GM23338 (cell line): ENCODE data around the gene ATP8B4. TPM values are rescaled to one million over a fixed set of nuclear protein-coding genes. Genes with fewer than 3 reads are reported as not detected.

ENCODE experiments used
- ATAC-seq: fragments of 200-7000 bp; cut with Tn5 transposase; 3 replicates; pipeline ENCODE4 v1.9.1; 2020
- DNase-seq: peaks from one replicate; pipeline ENCODE4 v3.0.0-alpha.2; 2015; ENCODE audit warnings: low spot score
- H2AFZ ChIP-seq: fragments of 200-600 bp; sonication (generic); 2 replicates; pipeline ENCODE4 v1.8.0; 2016; ENCODE audit warnings: antibody characterized with exemption, mild to moderate bottlenecking, moderate library complexity
- H3F3A ChIP-seq: fragments of 200-600 bp; sonication (generic); replicated peaks from 2 replicates; pipeline ENCODE4 v1.8.0; 2017; ENCODE audit warnings: antibody characterized with exemption, mixed run types, low read depth
- H3K27ac ChIP-seq: fragments of 200-600 bp; sonication (generic); 2 replicates; pipeline ENCODE4 v1.6.1; 2016; ENCODE audit warnings: low read depth
- H3K27me3 ChIP-seq: fragments of 200-600 bp; sonication (generic); 2 replicates; pipeline ENCODE4 v1.8.0; 2016; ENCODE audit warnings: mild to moderate bottlenecking, mixed run types, moderate library complexity; ENCODE audit not compliant: insufficient read depth
- H3K36me3 ChIP-seq: fragments of 200-600 bp; sonication (generic); 2 replicates; pipeline ENCODE4 v1.8.0; 2016; ENCODE audit warnings: mild to moderate bottlenecking; ENCODE audit not compliant: insufficient read depth
- H3K4me1 ChIP-seq: fragments of 200-600 bp; sonication (generic); 2 replicates; pipeline ENCODE4 v1.8.0; 2016; ENCODE audit warnings: mild to moderate bottlenecking, moderate library complexity; ENCODE audit not compliant: insufficient read depth
- H3K4me2 ChIP-seq: fragments of 200-600 bp; sonication (generic); 2 replicates; pipeline ENCODE4 v1.7.1; 2017; ENCODE audit warnings: mixed run types
- H3K4me3 ChIP-seq: fragments of 200-600 bp; sonication (generic); 2 replicates; pipeline ENCODE4 v1.6.1; 2016; ENCODE audit warnings: mixed run types
- H3K79me2 ChIP-seq: fragments of 200-600 bp; sonication (generic); replicated peaks from 2 replicates; pipeline ENCODE4 v1.8.0; 2017; ENCODE audit warnings: mild to moderate bottlenecking; ENCODE audit not compliant: insufficient read depth
- H3K9me2 ChIP-seq: fragments of 200-600 bp; sonication (generic); 2 replicates; pipeline ENCODE4 v1.8.0; 2017; ENCODE audit not compliant: insufficient read depth
- H4K20me1 ChIP-seq: fragments of 200-600 bp; sonication (generic); replicated peaks from 2 replicates; pipeline ENCODE4 v1.8.0; 2017; ENCODE audit warnings: mild to moderate bottlenecking; ENCODE audit not compliant: insufficient read depth
- H3K27ac Mint-ChIP-seq: 2 replicates; pipeline ENCODE4 v1.8.0; 2020; ENCODE audit warnings: inconsistent platforms, mild to moderate bottlenecking, moderate library complexity, mixed read lengths
- H3K27me3 Mint-ChIP-seq: 3 replicates; pipeline ENCODE4 v1.8.0; 2022; ENCODE audit warnings: low read depth, mild to moderate bottlenecking, moderate library complexity, mixed read lengths, inconsistent platforms; ENCODE audit not compliant: insufficient read depth, poor library complexity
- H3K36me3 Mint-ChIP-seq: 3 replicates; pipeline ENCODE4 v1.8.0; 2021; ENCODE audit warnings: low read depth, mild to moderate bottlenecking, inconsistent platforms, moderate library complexity, mixed read lengths
- H3K4me1 Mint-ChIP-seq: 3 replicates; pipeline ENCODE4 v1.8.0; 2020; ENCODE audit warnings: mild to moderate bottlenecking, inconsistent platforms, mixed read lengths
- H3K4me3 Mint-ChIP-seq: 3 replicates; pipeline ENCODE4 v1.8.0; 2021; ENCODE audit warnings: moderate library complexity, mild to moderate bottlenecking, inconsistent platforms, mixed read lengths
- H3K9me3 Mint-ChIP-seq: 3 replicates; pipeline ENCODE4 v1.8.0; 2020; ENCODE audit warnings: moderate library complexity, mild to moderate bottlenecking, inconsistent platforms, mixed read lengths
- CREB1 ChIP-seq: fragments of 250-450 bp; sonication (Bioruptor Pico); IDR thresholded peaks from 2 replicates; pipeline ENCODE4 v1.5.0; 2020; ENCODE audit warnings: low read depth, mild to moderate bottlenecking, moderate library complexity
- CTCF ChIP-seq, 2 experiments: fragments of 200-600 bp in 1 of 2; sonication (generic) in 1 of 2; conservative IDR thresholded peaks; 2 replicates each; pipeline versions ENCODE4 v1.5.1 to v1.6.1; 2016 to 2017; ENCODE audit warnings: antibody characterized with exemption in 2 of 2, low read depth in 2 of 2, mild to moderate bottlenecking in 2 of 2, moderate library complexity in 1 of 2
- EZH2 ChIP-seq: fragments of 200-600 bp; sonication (generic); IDR thresholded peaks from one replicate; pipeline ENCODE4 v1.8.0; 2017; ENCODE audit warnings: antibody characterized with exemption, mild to moderate bottlenecking, low read depth; ENCODE audit not compliant: unreplicated experiment
- EZH2phosphoT487 ChIP-seq: fragments of 200-600 bp; sonication (generic); IDR thresholded peaks from one replicate; pipeline ENCODE4 v1.8.1; 2018; ENCODE audit warnings: antibody characterized with exemption; ENCODE audit not compliant: unreplicated experiment
- JUNB ChIP-seq: IDR thresholded peaks from one replicate; pipeline ENCODE4 v1.6.1; 2016; ENCODE audit warnings: antibody characterized with exemption; ENCODE audit not compliant: unreplicated experiment
- NANOG ChIP-seq: IDR thresholded peaks from 2 replicates; pipeline ENCODE4 v1.6.1; 2016; ENCODE audit warnings: antibody characterized with exemption, borderline replicate concordance
- POLR2AphosphoS5 ChIP-seq: IDR thresholded peaks from 2 replicates; pipeline ENCODE4 v1.6.1; 2016; ENCODE audit warnings: antibody characterized with exemption, low read depth
- REST ChIP-seq: IDR thresholded peaks from one replicate; pipeline ENCODE4 v1.6.1; 2018; ENCODE audit warnings: antibody characterized with exemption; ENCODE audit not compliant: unreplicated experiment
- STAT1 ChIP-seq: IDR thresholded peaks from one replicate; pipeline ENCODE4 v1.6.1; 2016; ENCODE audit warnings: antibody characterized with exemption; ENCODE audit not compliant: unreplicated experiment
- ZNF114 ChIP-seq: fragments of 250-450 bp; sonication (Bioruptor Pico); IDR thresholded peaks from 2 replicates; pipeline ENCODE4 v1.5.0; 2020; ENCODE audit warnings: mild to moderate bottlenecking, moderate library complexity
- ZNF331 ChIP-seq: fragments of 250-450 bp; sonication (Bioruptor Pico); IDR thresholded peaks from 2 replicates; pipeline ENCODE4 v1.5.0; 2020; ENCODE audit warnings: low read depth, mild to moderate bottlenecking, moderate library complexity
- polyA plus RNA-seq: library from polyadenylated mRNA; unstranded; fragments of >200 nt; fragmentation: Nextera tagmentation; extraction: Ambion mirVana; gene quantifications from 2 replicates; pipeline ENCODE4 v1.2.1, GENCODE V29; 2016
- total RNA-seq: library from RNA; depleted of rRNA; stranded (reverse); fragments of >200 nt; shearing (Covaris generic); gene quantifications from 2 replicates; pipeline ENCODE4 v1.2.3, GENCODE V29; 2014
- TF ChIP-seq, protein P1 (sequence below): fragments of 250-450 bp; sonication (Bioruptor Pico); IDR thresholded peaks from 2 replicates; pipeline ENCODE4 v1.5.0; 2020; ENCODE audit warnings: mild to moderate bottlenecking, moderate library complexity
- TF ChIP-seq, protein P2 (sequence below): IDR thresholded peaks from 2 replicates; pipeline ENCODE4 v1.6.1; 2016; ENCODE audit warnings: antibody characterized with exemption

Gene ATP8B4
- total and polyA plus RNA-seq, 2 experiments from 2014 or later, result 0.24 TPM; not detected in 1

DNA sequence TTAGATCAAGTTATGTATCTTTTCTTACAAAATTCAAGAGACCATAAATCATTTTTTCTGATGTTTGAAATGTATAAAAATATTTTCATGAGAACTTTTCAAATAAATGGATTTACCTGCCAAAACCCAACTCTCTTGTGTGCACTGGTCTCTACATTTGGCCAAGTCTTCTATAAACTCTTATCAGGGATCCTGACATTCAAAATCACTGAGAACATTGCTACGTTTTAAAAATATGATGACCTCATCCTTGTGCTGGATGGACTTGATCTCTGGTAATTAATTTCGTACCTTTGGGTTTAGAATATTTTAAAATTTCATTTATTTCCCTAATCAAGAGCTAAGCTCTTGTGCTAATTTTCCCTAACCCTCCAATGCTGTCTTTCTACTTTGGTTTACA, 127.4 kb downstream of the ATP8B4 start:
- Histone ChIP-seq H3K9me2 (no peaks in the 10 kb centered on the region), H3K79me2 (no peaks in the 10 kb centered on the region), H3K27me3 (no peaks in the 10 kb centered on the region), H3K4me3 (no peak overlapping the region), H4K20me1 (no peaks in the 10 kb centered on the region), H3F3A (no peaks in the 10 kb centered on the region), H3K4me2 (no peak overlapping the region), H3K4me1 (no peaks in the 10 kb centered on the region), H2AFZ (no peak overlapping the region), H3K36me3 (no peaks in the 10 kb centered on the region), H3K27ac (no peak overlapping the region)
- ATAC-seq (no peak), DNase-seq (no peak)
- H3K9me3 Mint-ChIP-seq, result no peaks in the 10 kb centered on the region
- H3K4me1 Mint-ChIP-seq, result no peaks in the 10 kb centered on the region
- H3K36me3 Mint-ChIP-seq, result no peaks in the 10 kb centered on the region
- H3K27ac Mint-ChIP-seq, result no peak overlapping the region
- no peak overlapping the region for H3K4me3 Mint-ChIP-seq
- no peaks in the 10 kb centered on the region for H3K27me3 Mint-ChIP-seq
- TF ChIP-seq EZH2phosphoT487, result no peak
- no peak for TF ChIP-seq EZH2
- TF ChIP-seq ZNF114 (CRISPR knock-in tag), result no peak
- no peak for TF ChIP-seq JUNB
- TF ChIP-seq CTCF (conservative IDR thresholded peaks at IDR 0.05; ENCODE audit: low read depth in 2 of 2), result no peak
- TF ChIP-seq ZNF331 (CRISPR knock-in tag), result no peak
- TF ChIP-seq STAT1, result no peak
- TF ChIP-seq CREB1 (CRISPR knock-in tag), result no peak
- TF ChIP-seq, protein P1, sequence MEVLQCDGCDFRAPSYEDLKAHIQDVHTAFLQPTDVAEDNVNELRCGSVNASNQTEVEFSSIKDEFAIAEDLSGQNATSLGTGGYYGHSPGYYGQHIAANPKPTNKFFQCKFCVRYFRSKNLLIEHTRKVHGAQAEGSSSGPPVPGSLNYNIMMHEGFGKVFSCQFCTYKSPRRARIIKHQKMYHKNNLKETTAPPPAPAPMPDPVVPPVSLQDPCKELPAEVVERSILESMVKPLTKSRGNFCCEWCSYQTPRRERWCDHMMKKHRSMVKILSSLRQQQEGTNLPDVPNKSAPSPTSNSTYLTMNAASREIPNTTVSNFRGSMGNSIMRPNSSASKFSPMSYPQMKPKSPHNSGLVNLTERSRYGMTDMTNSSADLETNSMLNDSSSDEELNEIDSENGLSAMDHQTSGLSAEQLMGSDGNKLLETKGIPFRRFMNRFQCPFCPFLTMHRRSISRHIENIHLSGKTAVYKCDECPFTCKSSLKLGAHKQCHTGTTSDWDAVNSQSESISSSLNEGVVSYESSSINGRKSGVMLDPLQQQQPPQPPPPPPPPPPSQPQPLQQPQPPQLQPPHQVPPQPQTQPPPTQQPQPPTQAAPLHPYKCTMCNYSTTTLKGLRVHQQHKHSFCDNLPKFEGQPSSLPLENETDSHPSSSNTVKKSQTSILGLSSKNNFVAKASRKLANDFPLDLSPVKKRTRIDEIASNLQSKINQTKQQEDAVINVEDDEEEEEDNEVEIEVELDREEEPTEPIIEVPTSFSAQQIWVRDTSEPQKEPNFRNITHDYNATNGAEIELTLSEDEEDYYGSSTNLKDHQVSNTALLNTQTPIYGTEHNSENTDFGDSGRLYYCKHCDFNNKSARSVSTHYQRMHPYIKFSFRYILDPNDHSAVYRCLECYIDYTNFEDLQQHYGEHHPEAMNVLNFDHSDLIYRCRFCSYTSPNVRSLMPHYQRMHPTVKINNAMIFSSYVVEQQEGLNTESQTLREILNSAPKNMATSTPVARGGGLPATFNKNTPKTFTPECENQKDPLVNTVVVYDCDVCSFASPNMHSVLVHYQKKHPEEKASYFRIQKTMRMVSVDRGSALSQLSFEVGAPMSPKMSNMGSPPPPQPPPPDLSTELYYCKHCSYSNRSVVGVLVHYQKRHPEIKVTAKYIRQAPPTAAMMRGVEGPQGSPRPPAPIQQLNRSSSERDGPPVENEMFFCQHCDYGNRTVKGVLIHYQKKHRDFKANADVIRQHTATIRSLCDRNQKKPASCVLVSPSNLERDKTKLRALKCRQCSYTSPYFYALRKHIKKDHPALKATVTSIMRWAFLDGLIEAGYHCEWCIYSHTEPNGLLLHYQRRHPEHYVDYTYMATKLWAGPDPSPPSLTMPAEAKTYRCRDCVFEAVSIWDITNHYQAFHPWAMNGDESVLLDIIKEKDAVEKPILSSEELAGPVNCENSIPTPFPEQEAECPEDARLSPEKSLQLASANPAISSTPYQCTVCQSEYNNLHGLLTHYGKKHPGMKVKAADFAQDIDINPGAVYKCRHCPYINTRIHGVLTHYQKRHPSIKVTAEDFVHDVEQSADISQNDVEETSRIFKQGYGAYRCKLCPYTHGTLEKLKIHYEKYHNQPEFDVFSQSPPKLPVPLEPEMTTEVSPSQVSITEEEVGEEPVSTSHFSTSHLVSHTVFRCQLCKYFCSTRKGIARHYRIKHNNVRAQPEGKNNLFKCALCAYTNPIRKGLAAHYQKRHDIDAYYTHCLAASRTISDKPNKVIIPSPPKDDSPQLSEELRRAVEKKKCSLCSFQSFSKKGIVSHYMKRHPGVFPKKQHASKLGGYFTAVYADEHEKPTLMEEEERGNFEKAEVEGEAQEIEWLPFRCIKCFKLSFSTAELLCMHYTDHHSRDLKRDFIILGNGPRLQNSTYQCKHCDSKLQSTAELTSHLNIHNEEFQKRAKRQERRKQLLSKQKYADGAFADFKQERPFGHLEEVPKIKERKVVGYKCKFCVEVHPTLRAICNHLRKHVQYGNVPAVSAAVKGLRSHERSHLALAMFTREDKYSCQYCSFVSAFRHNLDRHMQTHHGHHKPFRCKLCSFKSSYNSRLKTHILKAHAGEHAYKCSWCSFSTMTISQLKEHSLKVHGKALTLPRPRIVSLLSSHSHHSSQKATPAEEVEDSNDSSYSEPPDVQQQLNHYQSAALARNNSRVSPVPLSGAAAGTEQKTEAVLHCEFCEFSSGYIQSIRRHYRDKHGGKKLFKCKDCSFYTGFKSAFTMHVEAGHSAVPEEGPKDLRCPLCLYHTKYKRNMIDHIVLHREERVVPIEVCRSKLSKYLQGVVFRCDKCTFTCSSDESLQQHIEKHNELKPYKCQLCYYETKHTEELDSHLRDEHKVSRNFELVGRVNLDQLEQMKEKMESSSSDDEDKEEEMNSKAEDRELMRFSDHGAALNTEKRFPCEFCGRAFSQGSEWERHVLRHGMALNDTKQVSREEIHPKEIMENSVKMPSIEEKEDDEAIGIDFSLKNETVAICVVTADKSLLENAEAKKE (CRISPR knock-in tag), result no peak
- no peak for TF ChIP-seq NANOG
- TF ChIP-seq, protein P2, sequence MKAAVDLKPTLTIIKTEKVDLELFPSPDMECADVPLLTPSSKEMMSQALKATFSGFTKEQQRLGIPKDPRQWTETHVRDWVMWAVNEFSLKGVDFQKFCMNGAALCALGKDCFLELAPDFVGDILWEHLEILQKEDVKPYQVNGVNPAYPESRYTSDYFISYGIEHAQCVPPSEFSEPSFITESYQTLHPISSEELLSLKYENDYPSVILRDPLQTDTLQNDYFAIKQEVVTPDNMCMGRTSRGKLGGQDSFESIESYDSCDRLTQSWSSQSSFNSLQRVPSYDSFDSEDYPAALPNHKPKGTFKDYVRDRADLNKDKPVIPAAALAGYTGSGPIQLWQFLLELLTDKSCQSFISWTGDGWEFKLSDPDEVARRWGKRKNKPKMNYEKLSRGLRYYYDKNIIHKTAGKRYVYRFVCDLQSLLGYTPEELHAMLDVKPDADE, result no peak
- no peak for TF ChIP-seq POLR2AphosphoS5
- no peak for TF ChIP-seq REST
